Liver (tissue), 9 donors: ENCODE measurements around the gene MAGI1. TPM values are rescaled to one million over a fixed set of nuclear protein-coding genes. Genes with fewer than 3 reads are reported as not detected.

Source experiments
- DNase-seq: peaks from one replicate; pipeline ENCODE4 v3.0.0-alpha.2; 2017; ENCODE audit warnings: low spot score
- H3K27ac ChIP-seq, 2 donors: one replicate each; pipeline ENCODE4 v1.7.0; 2013; ENCODE audit warnings: inconsistent platforms in 2 of 2, low read length in 2 of 2, control low read depth in 1 of 2, low read depth in 1 of 2, mild to moderate bottlenecking in 1 of 2
- H3K27me3 ChIP-seq, 4 donors: one replicate each; pipeline versions ENCODE4 v1.6.1 to v1.7.0; 2013; ENCODE audit warnings: low read length in 3 of 4, inconsistent platforms in 1 of 4, mild to moderate bottlenecking in 1 of 4, moderate library complexity in 1 of 4; ENCODE audit not compliant: control insufficient read depth in 4 of 4, insufficient read depth in 4 of 4
- H3K36me3 ChIP-seq, 4 donors: one replicate each; pipeline versions ENCODE4 v1.6.1 to v1.7.0; 2013; ENCODE audit warnings: low read length in 3 of 4, mild to moderate bottlenecking in 3 of 4, low read depth in 1 of 4, moderate library complexity in 1 of 4; ENCODE audit not compliant: control insufficient read depth in 4 of 4, insufficient read depth in 3 of 4
- H3K4me1 ChIP-seq, 4 donors: one replicate each; pipeline versions ENCODE4 v1.6.1 to v1.7.0; 2013; ENCODE audit warnings: low read length in 3 of 4, mild to moderate bottlenecking in 3 of 4, moderate library complexity in 1 of 4; ENCODE audit not compliant: control insufficient read depth in 4 of 4, insufficient read depth in 4 of 4
- H3K4me3 ChIP-seq, 3 donors: one replicate each; pipeline versions ENCODE4 v1.6.1 to v1.7.0; 2013; ENCODE audit warnings: low read length in 3 of 3, control low read depth in 1 of 3, low read depth in 1 of 3, mild to moderate bottlenecking in 1 of 3
- H3K9ac ChIP-seq, 2 donors: one replicate each; pipeline ENCODE4 v1.7.0; 2013; ENCODE audit warnings: low read length in 2 of 2, mild to moderate bottlenecking in 2 of 2, moderate library complexity in 2 of 2, control low read depth in 1 of 2, low read depth in 1 of 2
- H3K9me3 ChIP-seq, 4 donors: one replicate each; pipeline versions ENCODE4 v1.6.1 to v1.7.0; 2013; ENCODE audit warnings: low read length in 3 of 4; ENCODE audit not compliant: control insufficient read depth in 4 of 4
- ATF3 ChIP-seq: IDR thresholded peaks from 2 replicates; pipeline ENCODE4 v1.6.1; 2016; ENCODE audit warnings: antibody characterized with exemption
- EGR1 ChIP-seq, 2 donors: IDR thresholded peaks; 2 replicates each; pipeline ENCODE4 v1.6.1; 2016 to 2018; ENCODE audit warnings: antibody characterized with exemption in 2 of 2, low read depth in 2 of 2
- FOXA1 ChIP-seq: IDR thresholded peaks from 2 replicates; pipeline ENCODE4 v1.6.1; 2016; ENCODE audit warnings: antibody characterized with exemption
- FOXA2 ChIP-seq: IDR thresholded peaks from 2 replicates; pipeline ENCODE4 v1.6.1; 2016; ENCODE audit warnings: antibody characterized with exemption
- GABPA ChIP-seq, 2 donors: IDR thresholded peaks in 1 of 2; conservative IDR thresholded peaks in 1 of 2; 2 replicates each; pipeline ENCODE4 v1.6.1; 2016; ENCODE audit warnings: antibody characterized with exemption in 2 of 2, mild to moderate bottlenecking in 1 of 2, moderate library complexity in 1 of 2
- HNF4G ChIP-seq: IDR thresholded peaks from 2 replicates; pipeline ENCODE4 v1.6.1; 2016; ENCODE audit warnings: antibody characterized with exemption
- JUND ChIP-seq, 2 donors: IDR thresholded peaks; 2 replicates each; pipeline ENCODE4 v1.6.1; 2016; ENCODE audit warnings: antibody characterized with exemption in 2 of 2
- MAX ChIP-seq: IDR thresholded peaks from 2 replicates; pipeline ENCODE4 v1.6.1; 2016; ENCODE audit warnings: antibody characterized with exemption
- NR2F2 ChIP-seq: IDR thresholded peaks from 2 replicates; pipeline ENCODE4 v1.6.1; 2016; ENCODE audit warnings: antibody characterized with exemption
- RAD21 ChIP-seq, 2 donors: IDR thresholded peaks; 2 replicates each; pipeline ENCODE4 v1.6.1; 2016; ENCODE audit warnings: antibody characterized with exemption in 2 of 2, mild to moderate bottlenecking in 2 of 2
- RXRA ChIP-seq, 2 donors: IDR thresholded peaks; 2 replicates each; pipeline ENCODE4 v1.6.1; 2017 to 2018; ENCODE audit warnings: antibody characterized with exemption in 2 of 2, mild to moderate bottlenecking in 1 of 2
- SP1 ChIP-seq: IDR thresholded peaks from 2 replicates; pipeline ENCODE4 v1.6.1; 2018; ENCODE audit warnings: antibody characterized with exemption, mild to moderate bottlenecking
- TAF1 ChIP-seq: conservative IDR thresholded peaks from 2 replicates; pipeline ENCODE4 v1.6.1; 2016; ENCODE audit warnings: antibody characterized with exemption, mild to moderate bottlenecking
- ZBTB33 ChIP-seq: IDR thresholded peaks from 2 replicates; pipeline ENCODE4 v1.6.1; 2016; ENCODE audit warnings: antibody characterized with exemption
- WGBS: extraction: QIAGEN DNeasy Blood & Tissue Kit; methylation state at CpG from one replicate; pipeline ENCODE4 v1.1.7; 2013; 5-methylcytosine and 5-hydroxymethylcytosine counted together
- polyA plus RNA-seq, 2 donors: library from polyadenylated mRNA; stranded (reverse) in 1 of 2; unstranded in 1 of 2; fragments of 200-250 nt in 1 of 2; fragments of >200 nt in 1 of 2; fragmentation: Nextera tagmentation in 1 of 2; extraction: Ambion mirVana in 1 of 2; gene quantifications; one replicate each; pipeline versions ENCODE4 v1.2.1 to v1.2.3, GENCODE V29; 2013 to 2015
- total RNA-seq, 2 donors: library from RNA; depleted of rRNA; stranded (reverse); fragments of >200 nt; gene quantifications; one replicate each; pipeline ENCODE4 v1.2.3, GENCODE V29; 2014
- donor health status: healthy.
- donor health status: healthy.
- donor health status: healthy.
- donor health status: healthy.
- donor health status: healthy.

Gene MAGI1
- total and polyA plus RNA-seq, 4 donors: 9.6 to 68.8 (median 14.0) TPM

- Histone ChIP-seq H3K9ac (no peak overlapping the region), H3K4me3 (no peak overlapping the region), H3K9me3 (no peaks in the 10 kb centered on the region), H3K4me1 (peaks cover 9 to 22% (median 21%) of the 10 kb centered on the region in 4 donors), H3K36me3 (no peaks in the 10 kb centered on the region), H3K27me3 (no peaks in the 10 kb centered on the region), H3K27ac (no peak overlapping the region)
- DNase-seq: no peak
- 91% methylated on average over 4 of the region's 4 CpGs for WGBS
- no peak for TF ChIP-seq ATF3
- TF ChIP-seq SP1: no peak
- TF ChIP-seq GABPA (IDR thresholded peaks at IDR 0.05 in 1 of 2, conservative IDR thresholded peaks at IDR 0.05 in 1 of 2): no peak
Observed at GRCh38 chr3:65924762-65925161, 114.0 kb downstream of the MAGI1 start.

DNA sequence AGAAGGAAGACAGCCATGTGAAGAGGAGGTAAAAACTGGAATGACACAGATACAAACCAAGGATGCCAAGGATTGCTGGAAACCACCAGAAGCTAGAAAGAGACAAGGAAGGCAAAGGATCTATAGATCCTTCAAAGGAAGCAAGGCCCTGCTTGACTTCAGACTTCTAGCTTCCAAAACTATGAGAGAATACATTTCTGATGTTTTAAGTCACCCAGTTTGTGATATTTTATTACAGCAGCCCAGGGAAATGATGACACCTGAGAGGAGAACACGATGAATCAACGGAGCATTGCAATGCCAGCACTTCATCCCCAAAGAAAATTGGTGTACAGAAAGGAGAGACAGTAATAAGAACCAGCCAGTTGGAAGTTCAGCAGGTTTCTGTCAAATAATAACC lies 116.3 kb downstream of the MAGI1 start:
- TF ChIP-seq SP1 (no peak), MAX (no peak), HNF4G (no peak), NR2F2 (no peak), ZBTB33 (no peak), GABPA (IDR thresholded peaks at IDR 0.05 in 1 of 2, conservative IDR thresholded peaks at IDR 0.05 in 1 of 2) (no peak), TAF1 (no peak), ATF3 (no peak), RAD21 (IDR thresholded peaks at IDR 0.05) (no peak), FOXA2 (no peak), EGR1 (IDR thresholded peaks at IDR 0.05; ENCODE audit: low read depth in 2 of 2) (no peak), RXRA (IDR thresholded peaks at IDR 0.05) (no peak), FOXA1 (no peak), JUND (IDR thresholded peaks at IDR 0.05) (no peak)
- Histone ChIP-seq H3K27ac (no peak overlapping the region), H3K36me3 (no peaks in the 10 kb centered on the region), H3K9me3 (no peaks in the 10 kb centered on the region), H3K9ac (no peak overlapping the region), H3K27me3 (no peaks in the 10 kb centered on the region), H3K4me3 (no peak overlapping the region), H3K4me1 (peaks cover 4 to 8% (median 6%) of the 10 kb centered on the region in 4 donors)
- 96% methylated on average over 2 of the region's 2 CpGs for WGBS
- no peak for DNase-seq

GRCh38 chr3:65919826-65920225 lies 118.9 kb downstream of the MAGI1 start:
- no peak for DNase-seq
- Histone ChIP-seq H3K4me3 (no peak overlapping the region), H3K9ac (no peak overlapping the region), H3K27me3 (no peaks in the 10 kb centered on the region), H3K9me3 (peaks cover 0 to 3% (median 0%) of the 10 kb centered on the region in 4 donors), H3K27ac (no peak overlapping the region), H3K4me1 (peaks cover 0 to 3% (median under 1%) of the 10 kb centered on the region in 4 donors), H3K36me3 (no peaks in the 10 kb centered on the region)
- no peak for TF ChIP-seq ATF3
- WGBS: 85% methylated on average over 2 of the region's 2 CpGs
